Progenitor cell of endocrine pancreas (in vitro differentiated cells): ENCODE measurements around the gene CD52. TPM values are rescaled to one million over a fixed set of nuclear protein-coding genes. Genes with fewer than 3 reads are reported as not detected.
A peak's percentile ranks its signal among the peaks of the same experiment; 100 is the strongest.
"Not testable (repeated sequence)": the region's sequence is repeated elsewhere in the genome, so short reads cannot be mapped to it uniquely, and the experiment has no call there.

Experiments
- DNase-seq: peaks from one replicate; pipeline ENCODE4 v3.0.0; 2021; ENCODE audit warnings: low spot score; ENCODE audit not compliant: unreplicated experiment
- H3K27ac Mint-ChIP-seq: 2 replicates; pipeline ENCODE4 v1.8.0; 2021; ENCODE audit warnings: mild to moderate bottlenecking, moderate library complexity, mixed read lengths
- H3K27me3 Mint-ChIP-seq: 2 replicates; pipeline ENCODE4 v1.8.0; 2021; ENCODE audit warnings: mixed read lengths
- H3K36me3 Mint-ChIP-seq: 2 replicates; pipeline ENCODE4 v1.8.0; 2022; ENCODE audit warnings: mixed read lengths; ENCODE audit not compliant: insufficient read depth
- H3K4me1 Mint-ChIP-seq: 2 replicates; pipeline ENCODE4 v1.8.0; 2021; ENCODE audit warnings: low read depth, mixed read lengths
- H3K4me3 Mint-ChIP-seq: 2 replicates; pipeline ENCODE4 v1.8.0; 2021; ENCODE audit warnings: low read depth, mild to moderate bottlenecking, moderate library complexity, mixed read lengths
- H3K9me3 Mint-ChIP-seq: 2 replicates; pipeline ENCODE4 v1.8.0; 2021; ENCODE audit warnings: low read depth, mixed read lengths
- total RNA-seq: library from RNA; stranded (reverse); gene quantifications from 2 replicates; pipeline ENCODE4 v1.2.1, GENCODE V29; 2021
- TF ChIP-seq, protein P1 (sequence below): fragments of 200-600 bp; sonication (generic); IDR thresholded peaks from one replicate; pipeline ENCODE4 v1.5.0; 2021; ENCODE audit warnings: antibody characterized with exemption, mild to moderate bottlenecking; ENCODE audit not compliant: unreplicated experiment

CD52 gene
- total RNA-seq, 1 donor from 2014 or later: 0.89 TPM

- DNase-seq: no peak
- Mint-ChIP-seq H3K9me3 (no peaks in the 10 kb centered on the region), H3K36me3 (peaks cover 12% of the 10 kb centered on the region), H3K27me3 (no peaks in the 10 kb centered on the region), H3K27ac (no peak overlapping the region), H3K4me1 (no peaks in the 10 kb centered on the region), H3K4me3 (no peak overlapping the region)
- TF ChIP-seq, protein P1, sequence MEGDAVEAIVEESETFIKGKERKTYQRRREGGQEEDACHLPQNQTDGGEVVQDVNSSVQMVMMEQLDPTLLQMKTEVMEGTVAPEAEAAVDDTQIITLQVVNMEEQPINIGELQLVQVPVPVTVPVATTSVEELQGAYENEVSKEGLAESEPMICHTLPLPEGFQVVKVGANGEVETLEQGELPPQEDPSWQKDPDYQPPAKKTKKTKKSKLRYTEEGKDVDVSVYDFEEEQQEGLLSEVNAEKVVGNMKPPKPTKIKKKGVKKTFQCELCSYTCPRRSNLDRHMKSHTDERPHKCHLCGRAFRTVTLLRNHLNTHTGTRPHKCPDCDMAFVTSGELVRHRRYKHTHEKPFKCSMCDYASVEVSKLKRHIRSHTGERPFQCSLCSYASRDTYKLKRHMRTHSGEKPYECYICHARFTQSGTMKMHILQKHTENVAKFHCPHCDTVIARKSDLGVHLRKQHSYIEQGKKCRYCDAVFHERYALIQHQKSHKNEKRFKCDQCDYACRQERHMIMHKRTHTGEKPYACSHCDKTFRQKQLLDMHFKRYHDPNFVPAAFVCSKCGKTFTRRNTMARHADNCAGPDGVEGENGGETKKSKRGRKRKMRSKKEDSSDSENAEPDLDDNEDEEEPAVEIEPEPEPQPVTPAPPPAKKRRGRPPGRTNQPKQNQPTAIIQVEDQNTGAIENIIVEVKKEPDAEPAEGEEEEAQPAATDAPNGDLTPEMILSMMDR: no peak
Measured at GRCh38 chr1:26324550-26324949, 6.8 kb downstream of the CD52 start.

DNA sequence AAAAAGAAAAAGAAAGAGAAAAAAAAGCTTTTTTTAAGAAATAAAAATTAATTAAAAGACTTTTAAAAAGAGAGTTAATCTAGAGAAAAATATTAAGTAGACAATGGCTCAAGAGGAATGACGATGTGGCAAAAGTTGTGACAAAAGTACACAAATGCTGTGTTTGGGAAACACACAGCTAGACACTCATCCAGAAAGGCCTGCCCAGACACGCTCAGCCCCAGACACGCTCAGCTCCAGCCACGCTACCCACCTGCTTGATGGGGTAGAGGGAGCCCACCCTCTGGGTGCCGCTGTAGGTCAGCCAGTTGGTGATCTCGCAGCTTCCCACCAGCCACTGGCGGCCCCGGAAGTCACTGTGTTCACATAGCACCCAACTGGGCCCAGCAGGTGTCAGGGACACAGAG is 10.2 kb downstream of the CD52 start:
- peak overlapping the region; percentile 69 for H3K27ac Mint-ChIP-seq

GRCh38 chr1:26328597-26328996 is 10.8 kb downstream of the CD52 start:
- Mint-ChIP-seq H3K27ac (no peak overlapping the region), H3K4me1 (no peaks in the 10 kb centered on the region)

More for the DNA sequence above, 10.2 kb downstream of the CD52 start:
- H3K9me3 Mint-ChIP-seq: no peaks in the 10 kb centered on the region
- no peak overlapping the region for H3K4me3 Mint-ChIP-seq
- TF ChIP-seq, protein P1: no peak
- no peaks in the 10 kb centered on the region for H3K4me1 Mint-ChIP-seq
- H3K27me3 Mint-ChIP-seq: no peaks in the 10 kb centered on the region
- no peak for DNase-seq
- H3K36me3 Mint-ChIP-seq: peaks cover 5% of the 10 kb centered on the region

GRCh38 chr1:26329380-26329779 is 11.6 kb downstream of the CD52 start:
- not testable (repeated sequence) for H3K4me1 Mint-ChIP-seq, H3K4me3 Mint-ChIP-seq, DNase-seq, H3K9me3 Mint-ChIP-seq, H3K27me3 Mint-ChIP-seq, H3K27ac Mint-ChIP-seq, H3K36me3 Mint-ChIP-seq

More at GRCh38 chr1:26328597-26328996, 10.8 kb downstream of the CD52 start:
- no peaks in the 10 kb centered on the region for H3K27me3 Mint-ChIP-seq
- DNase-seq: no peak
- H3K4me3 Mint-ChIP-seq: no peak overlapping the region
- TF ChIP-seq, protein P1: no peak
- H3K9me3 Mint-ChIP-seq: no peaks in the 10 kb centered on the region
- peaks cover 4% of the 10 kb centered on the region for H3K36me3 Mint-ChIP-seq

DNA sequence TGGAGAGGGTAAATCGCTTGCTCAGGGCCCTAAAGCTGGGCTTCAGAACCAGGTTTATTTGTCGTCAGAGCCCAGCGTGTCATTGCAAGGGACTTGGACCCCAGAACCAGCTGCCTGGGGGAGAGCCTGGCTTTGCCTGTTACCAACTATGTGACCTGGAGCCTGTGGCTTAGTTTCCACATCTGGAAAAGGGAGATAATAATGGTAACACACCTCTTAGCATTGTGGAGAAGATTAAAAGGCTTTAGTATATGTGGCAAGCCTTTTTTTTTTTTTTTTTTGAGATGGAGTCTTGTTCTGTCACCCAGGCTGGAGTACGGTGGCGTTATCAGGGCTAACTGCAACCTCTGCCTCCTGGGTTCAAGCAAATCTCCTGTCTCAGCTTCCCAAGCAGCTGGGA is 12.5 kb downstream of the CD52 start:
- TF ChIP-seq, protein P1: no peak
- no peak overlapping the region for H3K27ac Mint-ChIP-seq
- H3K27me3 Mint-ChIP-seq: no peaks in the 10 kb centered on the region
- no peak for DNase-seq
- H3K9me3 Mint-ChIP-seq: no peaks in the 10 kb centered on the region
- peaks cover 1% of the 10 kb centered on the region for H3K36me3 Mint-ChIP-seq
- H3K4me3 Mint-ChIP-seq: no peak overlapping the region
- H3K4me1 Mint-ChIP-seq: peaks cover 1% of the 10 kb centered on the region

GRCh38 chr1:26333312-26333711 is 15.6 kb downstream of the CD52 start:
- not testable (repeated sequence) for DNase-seq, H3K36me3 Mint-ChIP-seq, H3K27me3 Mint-ChIP-seq, H3K27ac Mint-ChIP-seq, H3K4me1 Mint-ChIP-seq, H3K9me3 Mint-ChIP-seq, H3K4me3 Mint-ChIP-seq
